Measurements from ENCODE around the gene CCL25.

GRCh38 chr19:8093740-8094139, 41.2 kb downstream of the CCL25 start:
- TF ChIP-seq CTCF (IDR thresholded peaks at IDR 0.05) (no peak), POLR2AphosphoS5 (IDR thresholded peaks at IDR 0.05) (no peak), POLR2A (IDR thresholded peaks at IDR 0.05) (no peak)

Measured in suprapubic skin (tissue), 4 donors.